Gastroesophageal sphincter (tissue), 3 donors: ENCODE data around the gene CD82.

Experiments
- POLR2A ChIP-seq, 2 donors: fragments of 450-650 bp; IDR thresholded peaks; one replicate each; pipeline ENCODE4 v1.6.1; 2017; ENCODE audit warnings: antibody characterized with exemption in 2 of 2, mild to moderate bottlenecking in 2 of 2, moderate library complexity in 1 of 2
- POLR2AphosphoS5 ChIP-seq: sonication (generic); formaldehyde crosslinking; IDR thresholded peaks from one replicate; pipeline ENCODE4 v1.6.1; 2017; ENCODE audit warnings: antibody characterized with exemption
- TF ChIP-seq, protein P1 (sequence below), 4 experiments: fragments of 200-600 bp in 2 of 4; fragments of 450-650 bp in 2 of 4; sonication (generic) in 1 of 4; IDR thresholded peaks; one replicate each; pipeline ENCODE4 v1.5.1; 2017 to 2019; ENCODE audit warnings: antibody characterized with exemption in 4 of 4, mild to moderate bottlenecking in 2 of 4, moderate library complexity in 2 of 4

- TF ChIP-seq, protein P1, sequence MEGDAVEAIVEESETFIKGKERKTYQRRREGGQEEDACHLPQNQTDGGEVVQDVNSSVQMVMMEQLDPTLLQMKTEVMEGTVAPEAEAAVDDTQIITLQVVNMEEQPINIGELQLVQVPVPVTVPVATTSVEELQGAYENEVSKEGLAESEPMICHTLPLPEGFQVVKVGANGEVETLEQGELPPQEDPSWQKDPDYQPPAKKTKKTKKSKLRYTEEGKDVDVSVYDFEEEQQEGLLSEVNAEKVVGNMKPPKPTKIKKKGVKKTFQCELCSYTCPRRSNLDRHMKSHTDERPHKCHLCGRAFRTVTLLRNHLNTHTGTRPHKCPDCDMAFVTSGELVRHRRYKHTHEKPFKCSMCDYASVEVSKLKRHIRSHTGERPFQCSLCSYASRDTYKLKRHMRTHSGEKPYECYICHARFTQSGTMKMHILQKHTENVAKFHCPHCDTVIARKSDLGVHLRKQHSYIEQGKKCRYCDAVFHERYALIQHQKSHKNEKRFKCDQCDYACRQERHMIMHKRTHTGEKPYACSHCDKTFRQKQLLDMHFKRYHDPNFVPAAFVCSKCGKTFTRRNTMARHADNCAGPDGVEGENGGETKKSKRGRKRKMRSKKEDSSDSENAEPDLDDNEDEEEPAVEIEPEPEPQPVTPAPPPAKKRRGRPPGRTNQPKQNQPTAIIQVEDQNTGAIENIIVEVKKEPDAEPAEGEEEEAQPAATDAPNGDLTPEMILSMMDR (IDR thresholded peaks at IDR 0.05): no peak
- TF ChIP-seq POLR2AphosphoS5 (peak; percentile 34), POLR2A (IDR thresholded peaks at IDR 0.05) (no peak)
Observed at GRCh38 chr11:44628730-44629700, 63.6 kb downstream of the CD82 start.
